NCI-H2171 treated with DMSO at 0.1 percent for 48 hours (cell line): Measurements from ENCODE around the gene IGF2R.
"Not testable (repeated sequence)": the region's sequence is repeated elsewhere in the genome, so short reads cannot be mapped to it uniquely, and the experiment has no call there.

ENCODE experiments used
- DNase-seq: peaks from one replicate; lab custom pipeline; 2025; lab: John Stamatoyannopoulos, UW

Gene IGF2R

GRCh38 chr6:160095146-160095845, 126.4 kb downstream of the IGF2R start:
- no peak for DNase-seq

- no peak for DNase-seq
Measured at GRCh38 chr6:160101277-160102205, 132.7 kb downstream of the IGF2R start.

GRCh38 chr6:160102399-160102798, 133.5 kb downstream of the IGF2R start:
- no peak for DNase-seq

GRCh38 chr6:160102956-160103824, 134.3 kb downstream of the IGF2R start:
- DNase-seq = no peak

GRCh38 chr6:160103825-160104100, 134.9 kb downstream of the IGF2R start:
- no peak for DNase-seq

GRCh38 chr6:160104821-160105517, 136.1 kb downstream of the IGF2R start:
- no peak for DNase-seq

GRCh38 chr6:160106010-160106409, 137.1 kb downstream of the IGF2R start:
- DNase-seq = no peak

GRCh38 chr6:160106701-160107100, 137.8 kb downstream of the IGF2R start:
- DNase-seq = no peak

GRCh38 chr6:160108077-160108476, 139.2 kb downstream of the IGF2R start:
- no peak for DNase-seq

- no peak for DNase-seq
Measured at GRCh38 chr6:160110586-160111123, 141.8 kb downstream of the IGF2R start.

GRCh38 chr6:160111806-160112205, 142.9 kb downstream of the IGF2R start:
- no peak for DNase-seq

- DNase-seq = no peak
Measured at GRCh38 chr6:160112628-160113299, 143.9 kb downstream of the IGF2R start.

GRCh38 chr6:160114536-160114935, 145.7 kb downstream of the IGF2R start:
- not testable (repeated sequence) for DNase-seq

- DNase-seq = no peak
Measured at GRCh38 chr6:160115421-160115820, 146.5 kb downstream of the IGF2R start.

GRCh38 chr6:160116411-160116810, 147.5 kb downstream of the IGF2R start:
- DNase-seq = no peak

GRCh38 chr6:160117137-160117536, 148.3 kb downstream of the IGF2R start:
- no peak for DNase-seq

- no peak for DNase-seq
Measured at GRCh38 chr6:160118620-160119229, 149.8 kb downstream of the IGF2R start.

GRCh38 chr6:160120087-160120486, 151.2 kb downstream of the IGF2R start:
- no peak for DNase-seq

- DNase-seq = no peak
Measured at GRCh38 chr6:160121558-160121957, 152.7 kb downstream of the IGF2R start, which contains the start of gene SLC22A1. Gene SLC22A1, plus strand, starts transcription at chr6:160121815. Its CDS starts 121 bp downstream, at chr6:160121936.

GRCh38 chr6:160121981-160122380, 153.1 kb downstream of the IGF2R start:
- no peak for DNase-seq
